ENCODE results near the gene TBCD.

Gene TBCD

GRCh38 chr17:82889496-82890338 is 137.9 kb downstream of the TBCD start:
- no peak for DNase-seq

DNA sequence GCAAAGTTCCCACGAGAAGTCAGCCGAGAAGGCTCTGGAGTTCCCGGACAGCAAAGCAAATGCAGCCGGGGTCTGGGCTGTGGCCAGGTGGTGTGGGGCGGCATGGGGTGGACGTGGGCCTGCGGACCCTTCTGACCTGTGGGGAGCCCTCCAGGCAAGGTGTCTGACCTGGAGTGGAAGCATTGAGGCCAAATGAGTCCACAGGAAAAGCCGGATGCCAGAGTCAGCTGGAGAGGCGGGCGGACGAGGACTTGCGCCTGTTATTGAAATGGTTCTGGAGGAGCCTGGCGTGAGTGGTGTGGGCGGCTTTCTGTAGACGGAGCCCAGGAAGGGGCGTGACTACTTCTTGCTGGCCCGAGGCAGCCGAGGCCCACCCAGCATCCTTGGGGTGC is 138.5 kb downstream of the TBCD start:
- no peak for DNase-seq

GRCh38 chr17:82890926-82891678 is 139.2 kb downstream of the TBCD start:
- DNase-seq, result no peak

GRCh38 chr17:82891911-82892310 is 140.0 kb downstream of the TBCD start:
- DNase-seq, result no peak

DNA sequence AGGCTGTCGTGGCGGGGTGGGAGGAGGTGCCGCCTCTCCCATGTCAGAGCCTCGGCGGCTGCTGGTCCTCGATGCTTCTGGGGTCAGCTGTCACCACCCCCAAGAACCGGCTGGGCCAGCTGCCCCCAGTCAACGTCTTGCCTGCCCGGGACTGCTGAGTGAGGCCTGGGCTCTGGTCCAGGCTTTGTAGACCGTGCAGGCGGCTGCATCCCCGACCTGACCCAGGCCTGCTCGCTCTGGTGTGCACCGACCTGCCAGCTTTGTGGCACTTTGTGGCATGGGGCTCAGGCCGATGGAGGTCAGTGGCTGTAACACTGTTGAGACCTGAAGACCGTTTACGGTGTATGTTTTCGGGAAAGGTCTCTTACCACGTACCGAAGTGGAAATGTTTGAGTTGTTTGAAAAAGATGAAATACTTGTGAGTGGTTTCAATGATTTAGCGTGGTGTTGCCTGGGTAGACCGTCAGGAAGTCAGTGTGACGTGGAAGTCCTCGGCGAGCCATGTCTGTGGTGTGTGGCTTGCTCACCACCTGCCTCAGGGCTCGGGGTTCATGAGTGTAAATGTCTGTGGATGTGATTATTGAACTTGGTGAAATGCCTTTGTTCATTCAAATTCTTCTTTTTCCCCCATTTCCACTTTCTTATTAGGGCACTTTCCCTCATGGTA is 141.2 kb downstream of the TBCD start:
- no peak for DNase-seq

DNA sequence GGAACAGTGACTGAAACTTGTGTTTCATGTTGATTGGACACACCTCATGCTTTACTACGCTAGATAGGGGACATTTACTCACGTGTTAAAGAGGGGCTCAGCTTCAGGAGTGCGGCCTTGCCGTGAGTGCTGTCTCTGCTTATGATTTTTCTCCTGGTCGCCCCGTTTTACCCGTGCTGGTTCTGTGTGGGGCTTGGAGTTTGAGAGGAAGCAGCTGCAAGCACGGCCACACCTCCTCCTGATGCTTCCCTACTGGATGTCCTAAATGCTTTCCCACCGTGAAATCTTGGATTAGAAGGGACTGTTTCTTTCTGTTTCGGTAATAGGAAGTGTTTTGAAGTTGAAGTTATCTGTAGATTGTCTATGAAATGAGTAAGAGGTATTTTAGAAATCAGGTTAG is 141.9 kb downstream of the TBCD start:
- no peak for DNase-seq

DNA sequence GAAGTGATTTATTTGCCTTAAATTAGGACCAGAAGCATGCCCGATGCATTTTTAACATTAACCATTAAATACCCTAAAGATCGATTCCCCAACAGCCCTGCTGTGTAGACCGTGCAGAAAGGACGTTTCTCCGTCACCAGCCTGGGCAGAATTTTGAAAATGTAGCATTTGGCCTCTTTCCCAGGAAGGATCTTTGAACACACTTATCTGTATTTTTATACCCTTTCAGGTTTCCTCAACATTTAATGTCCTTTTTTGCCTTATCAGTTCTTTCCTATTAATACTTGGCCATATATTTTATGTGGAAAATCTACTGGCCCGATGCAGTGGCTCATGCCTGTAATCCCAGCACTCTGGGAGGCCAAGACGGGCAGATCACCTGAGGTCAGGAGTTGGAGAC is 142.5 kb downstream of the TBCD start:
- DNase-seq, result no peak

GRCh38 chr17:82895087-82895486 is 143.2 kb downstream of the TBCD start:
- no peak for DNase-seq

DNA sequence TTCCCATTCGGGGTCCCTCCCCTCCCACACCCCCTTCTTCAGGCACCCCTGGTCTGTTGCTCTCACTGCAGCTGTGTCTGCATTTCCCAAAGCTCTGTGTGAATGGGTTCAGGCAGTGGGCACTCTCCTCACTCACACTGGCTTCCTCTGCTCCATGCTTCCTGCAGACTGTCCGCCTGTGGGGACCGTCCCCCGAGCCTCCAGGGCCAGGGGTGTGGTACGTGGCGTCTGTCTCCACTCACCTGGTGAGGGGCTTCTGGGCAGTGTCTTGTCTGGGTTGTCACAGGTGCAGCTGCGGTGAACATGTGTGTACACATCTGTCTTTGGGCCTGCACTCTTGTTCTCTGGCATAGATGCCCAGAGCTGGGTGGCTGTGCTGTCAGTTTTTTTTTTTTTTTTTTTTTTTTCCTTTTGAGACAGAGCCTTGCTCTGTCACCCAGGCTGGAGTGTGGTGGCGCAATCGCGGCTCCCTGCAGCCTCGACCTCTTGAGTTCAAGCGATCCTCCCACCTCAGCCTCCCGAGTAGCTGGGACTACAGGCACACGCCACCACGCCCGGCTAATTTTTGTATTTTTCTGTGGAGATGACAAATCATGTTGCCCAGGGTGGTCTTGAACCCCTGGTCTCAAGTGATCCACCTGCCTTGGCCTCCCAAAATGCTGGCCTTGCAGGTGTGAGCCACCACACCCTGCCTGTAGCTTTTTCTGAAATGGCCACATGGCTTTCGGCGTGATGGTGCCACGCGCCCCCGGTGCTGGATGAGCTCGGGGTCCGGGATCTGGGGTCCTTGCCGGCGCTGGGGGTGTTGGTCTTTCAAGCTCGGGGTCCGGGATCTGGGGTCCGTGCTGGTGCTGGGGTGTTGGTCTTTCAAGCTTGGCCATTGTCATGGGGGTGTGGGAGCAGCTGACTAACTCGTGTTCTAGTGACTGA is 144.5 kb downstream of the TBCD start:
- DNase-seq, result no peak

DNA sequence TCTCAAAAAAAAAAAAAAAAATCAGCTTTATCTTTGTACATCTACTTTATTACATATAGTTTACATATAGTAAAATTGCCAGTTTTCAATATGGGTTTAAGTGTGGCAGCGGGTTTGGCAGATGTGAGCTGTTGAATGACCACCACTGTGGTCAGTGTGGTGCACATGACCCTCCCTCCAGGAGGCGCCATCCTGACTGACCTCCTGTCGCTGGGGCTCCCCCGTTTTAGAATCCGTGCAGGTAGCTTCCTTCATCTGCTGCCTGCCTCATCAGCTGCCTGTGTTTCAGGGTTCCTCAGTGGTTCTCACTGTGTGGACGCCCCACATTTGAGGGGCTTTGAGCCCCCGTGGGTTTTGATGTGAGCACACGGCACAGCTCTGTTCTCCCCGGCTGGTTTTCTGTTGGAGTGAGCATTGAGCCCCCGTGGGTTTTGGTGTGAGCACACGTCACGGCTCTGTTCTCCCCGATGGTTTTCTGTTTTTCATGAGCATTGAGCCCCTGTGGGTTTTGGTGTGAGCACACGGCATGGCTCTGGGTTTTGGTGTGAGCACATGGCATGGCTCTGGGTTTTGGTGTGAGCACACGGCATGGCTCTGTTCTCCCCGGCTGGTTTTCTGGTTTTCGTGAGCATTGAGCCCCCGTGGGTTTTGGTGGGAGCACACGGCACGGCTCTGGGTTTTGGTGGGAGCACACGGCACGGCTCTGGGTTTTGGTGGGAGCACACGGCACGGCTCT is 145.8 kb downstream of the TBCD start:
- DNase-seq, result no peak

- no peak for DNase-seq
Observed at GRCh38 chr17:82898976-82899514, 147.2 kb downstream of the TBCD start.

GRCh38 chr17:82899941-82900340 is 148.1 kb downstream of the TBCD start:
- DNase-seq, result no peak

- no peak for DNase-seq
Observed at GRCh38 chr17:82900741-82901140, 148.9 kb downstream of the TBCD start.

DNA sequence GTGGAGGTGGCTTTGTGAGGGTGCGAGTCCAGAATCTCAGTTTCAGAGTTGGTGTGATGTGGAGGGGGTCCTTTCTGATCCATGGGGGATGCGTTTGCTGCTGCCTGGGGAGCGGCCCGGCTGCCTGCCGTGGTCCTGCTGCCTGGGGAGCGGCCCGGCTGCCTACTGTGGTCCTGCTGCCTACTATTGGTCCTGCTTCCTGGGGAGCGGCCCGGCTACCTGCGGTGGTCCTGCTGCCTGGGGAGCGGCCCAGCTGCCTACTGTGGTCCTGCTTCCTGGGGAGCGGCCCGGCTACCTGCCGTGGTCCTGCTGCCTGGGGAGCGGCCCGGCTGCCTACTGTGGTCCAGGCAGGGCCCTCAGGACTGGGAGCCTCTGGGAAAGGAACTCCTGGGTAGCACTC is 149.5 kb downstream of the TBCD start:
- DNase-seq, result no peak

DNA sequence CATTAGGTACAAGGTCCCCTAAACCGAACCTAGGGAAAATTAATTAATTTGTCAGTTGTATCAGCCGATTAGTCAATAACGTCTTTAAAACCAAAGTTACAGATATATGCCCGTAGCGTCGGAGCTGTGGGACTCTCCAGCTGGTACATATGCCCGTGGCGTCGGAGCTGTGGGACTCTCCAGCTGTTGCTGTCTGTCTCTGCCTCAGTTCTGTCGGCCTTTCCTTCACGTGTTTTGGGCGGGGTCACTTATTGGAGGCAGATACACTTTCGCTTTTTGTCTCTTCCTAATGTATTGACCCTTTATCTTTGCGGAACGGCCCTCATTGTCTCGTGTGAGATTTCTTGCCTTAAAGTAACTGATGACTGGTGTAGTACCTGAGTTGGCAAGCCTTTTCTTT is 150.0 kb downstream of the TBCD start:
- DNase-seq, result no peak

DNA sequence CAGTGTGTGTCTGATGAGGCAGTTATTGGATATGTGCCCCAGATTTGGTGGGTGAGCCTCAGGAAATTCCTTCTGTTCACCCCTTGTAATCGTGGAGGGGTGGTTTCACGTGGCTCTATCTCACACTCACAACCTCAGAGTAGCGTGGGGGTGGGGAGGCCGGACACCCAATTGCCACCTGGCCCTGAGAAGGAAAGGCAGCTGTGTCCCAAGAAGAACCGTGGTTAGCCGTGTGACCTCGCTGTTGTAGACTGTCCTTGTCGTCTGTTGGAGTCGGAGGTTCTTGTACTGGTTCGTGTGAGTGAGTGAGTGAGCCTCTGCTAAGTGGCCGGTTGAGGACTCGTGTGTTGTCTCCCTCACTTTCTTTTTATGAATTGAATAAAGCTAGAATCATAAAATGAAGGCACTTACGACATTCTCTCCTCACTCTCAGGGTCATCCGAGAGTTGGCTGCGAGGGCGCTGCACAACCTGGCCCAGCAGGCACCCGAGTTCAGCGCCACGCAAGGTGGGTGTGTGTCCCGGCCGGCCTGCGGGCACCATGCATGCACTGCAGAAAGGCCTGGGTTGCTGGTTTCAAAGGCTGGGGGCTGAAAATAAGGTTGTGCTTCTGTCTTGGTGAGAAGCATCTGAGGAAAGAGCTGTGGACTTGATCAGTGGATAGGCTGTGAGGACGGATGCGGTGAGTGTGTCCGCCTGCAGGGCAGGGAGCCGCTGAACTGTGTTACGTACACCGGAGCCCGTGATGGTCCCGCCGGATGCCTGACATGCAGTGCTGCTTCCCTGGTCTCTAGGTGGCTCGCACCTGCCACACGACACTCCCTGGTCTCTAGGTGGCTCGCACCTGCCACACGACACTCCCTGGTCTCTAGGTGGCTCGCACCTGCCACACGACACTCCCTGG is 151.4 kb downstream of the TBCD start:
- no peak for DNase-seq

GRCh38 chr17:82905130-82905529 is 153.3 kb downstream of the TBCD start:
- DNase-seq, result no peak

GRCh38 chr17:82907797-82908542 is 156.1 kb downstream of the TBCD start:
- no peak for DNase-seq

DNA sequence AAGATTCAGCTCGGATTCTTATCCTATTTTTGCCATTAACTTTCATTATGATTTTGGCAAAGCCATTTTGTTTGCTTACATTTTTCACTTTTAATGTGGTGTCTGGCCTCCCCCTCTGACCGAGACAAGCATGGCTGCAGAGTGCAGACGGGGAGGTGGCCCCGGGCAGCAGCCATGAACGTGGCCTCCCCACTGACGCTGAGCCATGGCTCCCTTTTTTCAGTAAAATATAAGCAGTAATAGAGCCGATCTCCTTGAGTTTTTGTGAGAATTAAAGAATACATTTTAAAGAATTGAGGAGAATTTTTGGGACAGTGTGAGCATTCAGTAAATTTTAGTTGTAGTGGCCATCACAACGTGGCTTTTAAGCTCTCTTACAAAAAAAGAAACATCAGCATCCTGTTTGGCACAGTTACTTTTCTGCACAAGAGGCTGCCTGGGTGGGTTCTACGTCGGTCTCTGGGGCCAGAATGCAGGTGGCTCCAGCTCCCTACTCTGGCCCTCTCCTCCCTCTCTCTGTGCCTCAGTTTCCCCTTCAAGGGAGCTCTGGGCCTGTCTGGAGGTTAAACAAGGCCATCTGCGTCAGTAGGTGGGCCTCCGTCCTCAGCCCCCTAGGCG is 156.8 kb downstream of the TBCD start:
- DNase-seq, result no peak

Data from NCI-H1417 treated with DMSO at 0.1 percent for 48 hours (cell line).